PC-3 (cell line): ENCODE results near the gene MSMB. TPM values are rescaled to one million over a fixed set of nuclear protein-coding genes. Genes with fewer than 3 reads are reported as not detected.

ENCODE experiments used
- ATAC-seq: fragments of 200-7000 bp; cut with Tn5 transposase; 2 replicates; pipeline ENCODE4 v1.9.1; 2020; ENCODE audit warnings: mild to moderate bottlenecking, moderate library complexity
- BruUV-seq: library from RNA; stranded (reverse); fragments of 400-500 nt; replicated peaks from 2 replicates; lab custom pipeline; 2021; lab: Mats Ljungman, UMichigan
- CTCF ChIA-PET: fragments of 300-600 bp; sonication (Branson Sonifier 250); formaldehyde crosslinking; loops from one replicate; lab custom pipeline; 2022; ENCODE audit warnings: antibody characterized with exemption; lab: Charles Lee
- POLR2A ChIA-PET: fragments of 300-600 bp; sonication (Branson Sonifier 250); formaldehyde crosslinking; loops from one replicate; lab custom pipeline; 2022; ENCODE audit warnings: antibody characterized with exemption; ENCODE audit not compliant: unreplicated experiment; lab: Charles Lee
- DNase-seq: peaks from one replicate; pipeline ENCODE4 v3.0.0-alpha.2; 2015
- H2AFZ ChIP-seq: fragments of 300-600 bp; sonication (generic); 2 replicates; pipeline ENCODE4 v1.6.0; 2016; ENCODE audit warnings: antibody characterized with exemption, low read length
- H3F3A ChIP-seq: fragments of 300-600 bp; sonication (generic); one replicate; pipeline ENCODE4 v1.6.0; 2017; ENCODE audit warnings: antibody characterized with exemption, low read length, control low read depth, mild to moderate bottlenecking; ENCODE audit not compliant: unreplicated experiment
- H3K27ac ChIP-seq: fragments of 300-600 bp; sonication (generic); 2 replicates; pipeline ENCODE4 v1.5.1; 2016; ENCODE audit warnings: mild to moderate bottlenecking, low read length
- H3K27me3 ChIP-seq: fragments of 300-600 bp; sonication (generic); 2 replicates; pipeline ENCODE4 v1.6.1; 2016; ENCODE audit warnings: low read length, mixed read lengths
- H3K36me3 ChIP-seq: fragments of 300-600 bp; sonication (generic); 2 replicates; pipeline ENCODE4 v1.6.1; 2016; ENCODE audit warnings: low read depth, mixed run types, low read length, mixed read lengths
- H3K4me1 ChIP-seq: fragments of 300-600 bp; sonication (generic); 2 replicates; pipeline ENCODE4 v1.5.1; 2016; ENCODE audit warnings: low read length; ENCODE audit not compliant: insufficient read depth
- H3K4me2 ChIP-seq: fragments of 300-600 bp; sonication (generic); 2 replicates; pipeline ENCODE4 v1.6.0; 2016; ENCODE audit warnings: low read length
- H3K4me3 ChIP-seq: fragments of 300-600 bp; sonication (generic); 2 replicates; pipeline ENCODE4 v1.5.1; 2016; ENCODE audit warnings: mild to moderate bottlenecking, low read length, mixed read lengths
- H3K79me2 ChIP-seq: fragments of 300-600 bp; sonication (generic); 2 replicates; pipeline ENCODE4 v1.6.1; 2017; ENCODE audit warnings: low read length, mixed read lengths
- H3K9ac ChIP-seq: fragments of 300-600 bp; sonication (generic); 2 replicates; pipeline ENCODE4 v1.6.0; 2016; ENCODE audit warnings: mild to moderate bottlenecking, low read length
- H3K9me2 ChIP-seq: fragments of 300-600 bp; sonication (generic); replicated peaks from 2 replicates; pipeline ENCODE4 v1.6.1; 2016; ENCODE audit warnings: mixed run types, low read length, mixed read lengths
- H3K9me3 ChIP-seq: fragments of 300-600 bp; sonication (generic); 2 replicates; pipeline ENCODE4 v1.6.1; 2016; ENCODE audit warnings: low read length, mixed read lengths
- H4K20me1 ChIP-seq: fragments of 300-600 bp; sonication (generic); 2 replicates; pipeline ENCODE4 v1.6.1; 2016; ENCODE audit warnings: low read length, mixed read lengths
- EZH2 ChIP-seq: fragments of 300-600 bp; sonication (generic); IDR thresholded peaks from one replicate; pipeline ENCODE4 v1.6.1; 2017; ENCODE audit warnings: antibody characterized with exemption, mild to moderate bottlenecking, low read length; ENCODE audit not compliant: unreplicated experiment
- EZH2phosphoT487 ChIP-seq: fragments of 300-600 bp; sonication (generic); IDR thresholded peaks from 2 replicates; pipeline ENCODE4 v1.6.1; 2018; ENCODE audit warnings: mild to moderate bottlenecking, antibody characterized with exemption, low read length, borderline replicate concordance
- intact Hi-C: fragments of 100-400 bp; cut with micrococcal nuclease; formaldehyde crosslinking; loops from 2 replicates; pipeline ENCODE4 v1.9.0; 2023
- total RNA-seq: library from RNA; depleted of rRNA; stranded (reverse); fragments of >200 nt; gene quantifications from 2 replicates; pipeline ENCODE4 v1.2.3, GENCODE V29; 2014
- TF ChIP-seq, protein P1 (sequence below): fragments of 300-600 bp; sonication (generic); conservative IDR thresholded peaks from 2 replicates; pipeline ENCODE4 v1.5.1; 2017; ENCODE audit warnings: antibody characterized with exemption, low read depth, mild to moderate bottlenecking, low read length

Gene MSMB
- total RNA-seq, 1 experiment from 2014 or later, result not detected

DNA sequence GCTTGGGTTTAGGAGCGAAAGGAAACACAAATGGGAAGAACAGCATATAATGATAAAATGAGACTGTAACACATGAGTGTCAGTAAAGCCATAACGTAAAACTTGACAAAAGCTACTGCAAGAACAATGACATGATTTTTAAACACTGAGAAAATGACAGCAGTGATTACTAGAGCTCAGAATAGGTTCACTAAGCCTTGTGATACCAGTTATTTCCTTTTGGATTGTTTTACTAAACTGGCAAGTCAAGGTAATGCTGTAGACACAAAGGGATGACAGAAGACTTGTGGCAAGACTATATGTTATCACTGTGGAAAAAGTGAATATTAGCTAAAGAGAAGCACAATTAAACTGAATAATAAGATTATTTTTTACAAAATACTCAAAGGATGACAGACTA, 28.3 kb downstream of the MSMB start:
- H3K4me3 ChIP-seq, result no peak overlapping the region
- peaks cover 23% of the 10 kb centered on the region; the same call in 1 of the 2 replicates for H3K36me3 ChIP-seq
- H4K20me1 ChIP-seq, result peaks cover 33% of the 10 kb centered on the region; the same call in 1 of the 2 replicates
- intact Hi-C loops, result no loop called here
- POLR2A ChIA-PET, result no interaction called here
- CTCF ChIA-PET, result no interaction called here
- H3K9ac ChIP-seq, result no peak overlapping the region
- no peaks in the 10 kb centered on the region for H3K27me3 ChIP-seq
- no peaks in the 10 kb centered on the region for H3F3A ChIP-seq
- TF ChIP-seq EZH2phosphoT487 (no peak), EZH2 (no peak)
- TF ChIP-seq, protein P1, sequence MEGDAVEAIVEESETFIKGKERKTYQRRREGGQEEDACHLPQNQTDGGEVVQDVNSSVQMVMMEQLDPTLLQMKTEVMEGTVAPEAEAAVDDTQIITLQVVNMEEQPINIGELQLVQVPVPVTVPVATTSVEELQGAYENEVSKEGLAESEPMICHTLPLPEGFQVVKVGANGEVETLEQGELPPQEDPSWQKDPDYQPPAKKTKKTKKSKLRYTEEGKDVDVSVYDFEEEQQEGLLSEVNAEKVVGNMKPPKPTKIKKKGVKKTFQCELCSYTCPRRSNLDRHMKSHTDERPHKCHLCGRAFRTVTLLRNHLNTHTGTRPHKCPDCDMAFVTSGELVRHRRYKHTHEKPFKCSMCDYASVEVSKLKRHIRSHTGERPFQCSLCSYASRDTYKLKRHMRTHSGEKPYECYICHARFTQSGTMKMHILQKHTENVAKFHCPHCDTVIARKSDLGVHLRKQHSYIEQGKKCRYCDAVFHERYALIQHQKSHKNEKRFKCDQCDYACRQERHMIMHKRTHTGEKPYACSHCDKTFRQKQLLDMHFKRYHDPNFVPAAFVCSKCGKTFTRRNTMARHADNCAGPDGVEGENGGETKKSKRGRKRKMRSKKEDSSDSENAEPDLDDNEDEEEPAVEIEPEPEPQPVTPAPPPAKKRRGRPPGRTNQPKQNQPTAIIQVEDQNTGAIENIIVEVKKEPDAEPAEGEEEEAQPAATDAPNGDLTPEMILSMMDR, result no peak
- H2AFZ ChIP-seq, result no peak overlapping the region
- no peak for ATAC-seq
- no peaks in the 10 kb centered on the region for H3K9me3 ChIP-seq
- no peak for DNase-seq
- peaks cover 72% of the 10 kb centered on the region for H3K79me2 ChIP-seq
- no TSS peak for BruUV-seq
- peaks cover 7% of the 10 kb centered on the region for H3K4me1 ChIP-seq
- H3K27ac ChIP-seq, result no peak overlapping the region
- H3K9me2 ChIP-seq, result no peaks in the 10 kb centered on the region
- H3K4me2 ChIP-seq, result no peak overlapping the region

DNA sequence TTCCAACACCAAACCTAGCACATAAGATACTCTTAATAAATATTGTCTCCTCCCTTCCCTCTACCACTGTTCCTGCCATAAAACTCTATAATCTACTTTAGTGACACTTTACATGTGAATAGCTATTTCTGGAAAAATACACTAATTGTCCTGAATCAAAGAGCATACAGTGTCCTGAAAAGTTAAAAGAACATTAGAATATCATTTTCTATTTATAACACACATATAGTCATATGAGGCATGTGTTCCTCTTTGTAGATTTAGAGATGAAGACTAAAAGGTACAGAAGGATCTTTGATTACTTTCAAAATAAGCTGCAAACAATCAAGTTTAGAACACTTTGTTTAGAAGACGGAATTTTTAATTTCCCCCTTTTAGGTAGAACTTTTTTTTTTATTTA, 29.3 kb downstream of the MSMB start:
- intact Hi-C loops, result no loop called here
- no TSS peak for BruUV-seq
- Histone ChIP-seq H3K27ac (no peak overlapping the region), H4K20me1 (peaks cover 33% of the 10 kb centered on the region; the same call in 1 of the 2 replicates), H3F3A (no peaks in the 10 kb centered on the region), H3K9ac (no peak overlapping the region), H3K4me2 (no peak overlapping the region), H2AFZ (no peak overlapping the region), H3K4me1 (peaks cover 7% of the 10 kb centered on the region), H3K9me2 (no peaks in the 10 kb centered on the region), H3K79me2 (peaks cover 63% of the 10 kb centered on the region), H3K9me3 (no peaks in the 10 kb centered on the region), H3K4me3 (no peak overlapping the region), H3K27me3 (no peaks in the 10 kb centered on the region), H3K36me3 (peaks cover 28% of the 10 kb centered on the region; the same call in 1 of the 2 replicates)
- ChIA-PET POLR2A (no interaction called here), CTCF (no interaction called here)
- no peak for DNase-seq
- TF ChIP-seq EZH2phosphoT487 (no peak), EZH2 (no peak)
- TF ChIP-seq, protein P1, result no peak
- ATAC-seq, result no peak

DNA sequence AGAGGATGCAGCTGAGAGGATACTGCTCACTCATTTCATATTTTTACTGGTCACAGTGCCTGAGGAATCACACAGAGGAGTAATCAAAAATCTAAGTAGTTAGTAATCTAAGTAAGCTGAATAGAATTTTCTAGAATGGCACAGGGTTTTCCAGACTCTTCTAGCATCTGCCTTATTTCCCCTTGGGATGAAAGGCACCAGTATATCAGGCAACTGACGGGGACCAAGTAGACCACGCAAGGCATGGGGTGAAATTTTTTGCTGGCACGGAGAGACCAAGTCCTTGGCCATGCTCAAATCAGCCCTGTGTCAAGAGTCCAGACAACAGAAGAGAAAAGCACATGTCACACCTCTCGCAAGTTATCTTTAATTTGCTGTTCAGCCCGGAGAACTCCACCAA, 29.9 kb downstream of the MSMB start:
- Histone ChIP-seq H3K9ac (no peak overlapping the region), H3K27me3 (no peaks in the 10 kb centered on the region), H3K4me2 (no peak overlapping the region), H3K4me1 (peaks cover 7% of the 10 kb centered on the region), H2AFZ (no peak overlapping the region), H3K9me2 (no peaks in the 10 kb centered on the region), H3F3A (no peaks in the 10 kb centered on the region), H3K4me3 (no peak overlapping the region), H3K36me3 (peaks cover 28% of the 10 kb centered on the region; the same call in 1 of the 2 replicates), H4K20me1 (peaks cover 30% of the 10 kb centered on the region; the same call in 1 of the 2 replicates), H3K9me3 (no peaks in the 10 kb centered on the region), H3K79me2 (peaks cover 57% of the 10 kb centered on the region), H3K27ac (no peak overlapping the region)
- intact Hi-C loops, result no loop called here
- ChIA-PET POLR2A (no interaction called here), CTCF (no interaction called here)
- ATAC-seq (no peak), DNase-seq (no peak)
- no TSS peak for BruUV-seq
- TF ChIP-seq EZH2phosphoT487 (no peak), EZH2 (no peak)
- TF ChIP-seq, protein P1, result no peak
